ENCODE results near the gene TARDBP. TPM values are rescaled to one million over a fixed set of nuclear protein-coding genes. Genes with fewer than 3 reads are reported as not detected.
"Not testable (repeated sequence)": the region's sequence is repeated elsewhere in the genome, so short reads cannot be mapped to it uniquely, and the experiment has no call there.

Gene TARDBP
- total RNA-seq, 1 experiment from 2014 or later = 21.2 TPM

DNA sequence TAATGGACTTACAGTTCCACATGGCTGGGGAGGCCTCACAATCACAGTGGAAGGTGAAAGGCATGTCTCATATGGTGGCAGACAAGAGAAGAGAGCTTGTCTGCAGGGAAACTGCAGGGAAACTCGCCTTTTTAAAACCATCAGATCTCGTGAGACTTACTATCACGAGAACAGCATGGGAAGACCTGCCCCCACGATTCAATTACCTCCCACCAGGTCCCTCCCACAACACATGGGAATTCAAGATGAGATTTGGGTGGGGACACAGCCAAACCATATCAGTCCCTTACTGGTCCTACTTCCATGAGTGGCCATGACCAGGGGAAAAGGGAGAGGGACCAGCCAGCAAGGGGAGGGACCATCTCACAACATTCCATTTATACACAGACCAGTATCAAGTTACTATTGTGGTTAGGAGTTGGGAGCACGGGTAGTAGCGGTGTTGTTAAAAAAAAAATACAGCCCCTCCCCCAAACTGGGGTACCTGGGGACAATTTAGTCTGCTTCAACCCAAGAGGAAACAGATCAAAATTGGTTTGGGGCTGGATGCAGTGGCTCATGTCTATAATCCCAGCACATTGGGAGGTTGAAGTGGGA, 22.4 kb upstream of the TARDBP start:
- DNase-seq (ENCODE audit: low read depth); in situ Hi-C loops (cut with HindIII; ENCODE audit: low pct_unique_long_range_greater_than_20kb, low sequenced_read_pairs): not testable (repeated sequence)

DNA sequence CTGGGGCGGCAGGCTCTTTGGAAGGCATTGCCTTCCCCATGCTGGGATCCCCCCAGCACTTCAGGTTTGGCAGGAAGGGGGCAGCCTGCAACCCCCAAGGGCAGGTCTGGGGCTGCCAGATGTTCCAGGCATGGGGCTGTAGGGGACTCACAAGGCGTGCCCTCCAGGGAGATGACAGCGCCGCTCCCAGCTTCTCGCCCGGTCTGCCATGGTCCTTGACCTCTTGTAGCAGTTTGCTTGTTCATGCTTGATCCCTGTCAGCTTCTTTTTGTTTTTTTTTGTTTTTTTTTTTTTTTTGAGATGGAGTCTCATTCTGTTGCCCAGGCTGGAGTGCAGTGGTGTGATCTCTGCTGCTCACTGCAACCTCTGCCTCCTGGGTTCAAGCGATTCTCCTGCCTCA, 21.6 kb upstream of the TARDBP start:
- in situ Hi-C loops (cut with HindIII; ENCODE audit: low pct_unique_long_range_greater_than_20kb, low sequenced_read_pairs) = no loop called here

DNA sequence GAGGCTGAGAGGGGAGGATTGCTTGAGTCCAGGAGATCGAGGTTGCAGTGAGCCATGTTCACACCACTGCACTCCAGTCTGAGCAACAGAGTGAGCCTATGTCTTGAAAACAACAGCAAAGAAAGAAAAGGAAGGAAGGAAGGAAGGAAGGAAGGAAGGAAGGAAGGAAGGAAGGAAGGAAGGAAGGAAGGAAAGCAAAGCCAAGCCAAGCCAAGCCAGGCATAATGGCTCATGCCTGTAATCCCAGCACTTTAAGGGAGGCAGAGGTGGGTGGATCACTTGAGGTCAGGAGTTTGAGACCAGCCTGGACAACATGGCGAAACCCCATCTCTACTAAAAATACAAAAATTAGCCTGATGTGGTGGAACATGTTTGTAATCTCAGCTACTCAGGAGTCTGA, 20.4 kb upstream of the TARDBP start:
- in situ Hi-C loops (cut with HindIII; ENCODE audit: low pct_unique_long_range_greater_than_20kb, low sequenced_read_pairs); DNase-seq (ENCODE audit: low read depth): not testable (repeated sequence)

More for the DNA sequence above, 21.6 kb upstream of the TARDBP start:
- no peak for DNase-seq (ENCODE audit: low read depth)

DNA sequence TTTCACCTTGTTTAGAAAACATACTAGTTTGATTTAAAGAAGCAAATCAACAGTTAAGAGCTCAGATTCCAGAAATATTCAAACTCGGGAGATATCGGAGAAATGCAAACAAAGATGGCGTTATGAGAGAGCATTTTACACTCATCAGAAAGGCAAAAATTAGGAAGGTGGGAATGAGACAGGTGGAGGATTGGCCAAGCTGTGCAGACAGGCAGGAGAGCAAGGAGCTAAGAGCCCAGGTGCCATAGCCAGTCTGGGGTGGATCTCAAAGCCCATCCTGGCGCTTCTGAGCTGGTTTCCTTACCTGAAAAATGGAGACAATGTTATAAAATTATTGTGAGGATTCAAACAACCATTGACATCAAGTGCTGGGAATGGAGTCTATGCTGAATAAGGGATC, 19.6 kb upstream of the TARDBP start:
- in situ Hi-C loops (cut with HindIII; ENCODE audit: low pct_unique_long_range_greater_than_20kb, low sequenced_read_pairs) = no loop called here
- DNase-seq (ENCODE audit: low read depth) = no peak

DNA sequence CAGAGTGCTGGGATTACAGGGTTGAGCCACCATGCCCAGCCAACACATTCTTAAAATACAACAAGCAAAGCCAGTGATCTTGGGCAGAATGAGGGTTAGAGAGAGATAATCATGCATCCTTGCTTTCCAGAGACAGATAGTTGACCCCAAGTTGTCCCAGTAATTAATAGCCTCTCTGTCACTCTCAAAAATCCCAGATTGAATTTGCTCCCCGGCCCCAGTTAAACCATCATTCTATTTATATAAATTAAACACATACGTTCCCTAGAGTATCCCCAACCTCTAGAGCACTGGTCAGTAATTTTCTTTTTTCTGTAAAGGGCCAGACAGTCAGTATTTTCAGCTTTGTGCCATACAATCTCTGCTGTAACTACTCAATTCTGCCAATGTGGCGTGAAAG, 16.4 kb upstream of the TARDBP start:
- in situ Hi-C loops (cut with HindIII; ENCODE audit: low pct_unique_long_range_greater_than_20kb, low sequenced_read_pairs) = no loop called here
- no peak for DNase-seq (ENCODE audit: low read depth)

DNA sequence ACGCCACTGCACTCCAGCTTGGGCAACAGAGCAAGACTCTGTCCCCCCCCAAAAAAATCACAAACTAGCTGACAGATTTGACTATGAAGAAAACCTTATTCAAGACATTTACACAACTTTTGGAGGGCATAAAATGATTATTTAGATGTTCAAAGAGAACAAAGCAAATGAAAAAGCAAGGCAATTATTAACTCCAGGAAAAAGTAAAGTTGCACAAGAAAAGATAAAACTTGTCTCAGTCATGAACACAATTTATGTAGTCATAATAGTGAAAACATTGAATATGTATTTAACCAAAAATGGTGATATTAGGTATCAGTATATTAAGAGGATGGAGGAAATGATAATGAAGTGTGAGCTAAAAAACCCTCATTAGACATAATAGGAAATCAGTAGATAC, 11.9 kb upstream of the TARDBP start:
- DNase-seq (ENCODE audit: low read depth) = no peak
- in situ Hi-C loops (cut with HindIII; ENCODE audit: low pct_unique_long_range_greater_than_20kb, low sequenced_read_pairs) = no loop called here

DNA sequence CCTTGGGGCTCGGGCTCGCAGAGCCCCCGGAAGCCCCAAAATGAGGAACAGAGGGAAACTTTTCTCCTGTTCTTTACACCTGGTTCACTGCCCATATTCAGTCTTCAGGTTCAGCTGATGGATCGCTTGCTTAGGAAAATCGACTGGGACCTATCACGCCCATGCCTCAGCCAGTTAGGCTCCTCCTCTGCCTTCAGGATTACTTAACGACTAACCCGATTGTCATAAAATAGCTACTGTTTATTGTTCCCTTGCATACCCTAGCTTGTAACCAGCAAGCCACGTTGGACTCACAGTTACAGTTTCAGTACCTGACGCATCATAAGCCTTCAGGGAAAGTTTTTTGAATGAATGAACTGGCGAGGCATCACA, 692 bp downstream of the TARDBP start:
- in situ Hi-C loops (cut with HindIII; ENCODE audit: low pct_unique_long_range_greater_than_20kb, low sequenced_read_pairs) = no loop called here
- no peak for DNase-seq (ENCODE audit: low read depth)

DNA sequence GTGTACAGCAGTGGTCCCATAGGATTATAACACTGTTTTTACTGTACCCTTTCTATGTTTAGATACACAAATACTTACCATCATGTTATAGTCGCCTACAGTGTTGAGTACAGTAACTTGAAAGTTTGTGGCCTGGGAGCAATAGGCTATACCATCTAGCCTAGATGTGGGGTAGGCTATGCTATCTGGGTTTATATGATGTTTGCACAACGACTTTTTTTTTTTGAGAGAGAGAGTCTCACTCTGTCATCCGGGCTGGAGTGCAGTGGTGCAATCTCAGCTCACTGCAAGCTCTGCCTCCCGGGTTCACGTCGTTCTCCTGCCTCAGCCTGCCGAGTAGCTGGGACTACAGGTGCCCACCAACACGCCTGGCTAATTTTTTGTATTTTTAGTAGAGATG, 6.9 kb downstream of the TARDBP start:
- in situ Hi-C loops (cut with HindIII; ENCODE audit: low pct_unique_long_range_greater_than_20kb, low sequenced_read_pairs); DNase-seq (ENCODE audit: low read depth): not testable (repeated sequence)

DNA sequence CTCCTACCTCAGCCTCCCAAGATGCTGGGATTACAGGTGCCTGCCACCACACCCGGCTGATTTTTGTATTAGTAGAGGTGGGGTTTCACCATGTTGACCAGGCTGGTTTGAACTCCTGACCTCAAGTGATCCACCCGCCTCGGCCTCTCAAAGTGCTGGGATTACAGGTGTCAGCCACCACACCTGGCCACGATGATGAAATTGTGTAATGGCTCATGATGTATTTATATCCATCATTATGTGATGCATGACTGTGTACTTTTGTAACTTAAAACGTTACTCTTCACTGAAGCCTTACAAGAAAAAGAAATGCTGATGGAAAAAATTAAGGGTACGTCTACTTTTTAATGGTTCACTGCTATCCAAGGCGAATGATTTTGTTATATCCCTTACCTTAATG, 7.5 kb downstream of the TARDBP start:
- in situ Hi-C loops (cut with HindIII; ENCODE audit: low pct_unique_long_range_greater_than_20kb, low sequenced_read_pairs) = no loop called here
- DNase-seq (ENCODE audit: low read depth) = no peak

DNA sequence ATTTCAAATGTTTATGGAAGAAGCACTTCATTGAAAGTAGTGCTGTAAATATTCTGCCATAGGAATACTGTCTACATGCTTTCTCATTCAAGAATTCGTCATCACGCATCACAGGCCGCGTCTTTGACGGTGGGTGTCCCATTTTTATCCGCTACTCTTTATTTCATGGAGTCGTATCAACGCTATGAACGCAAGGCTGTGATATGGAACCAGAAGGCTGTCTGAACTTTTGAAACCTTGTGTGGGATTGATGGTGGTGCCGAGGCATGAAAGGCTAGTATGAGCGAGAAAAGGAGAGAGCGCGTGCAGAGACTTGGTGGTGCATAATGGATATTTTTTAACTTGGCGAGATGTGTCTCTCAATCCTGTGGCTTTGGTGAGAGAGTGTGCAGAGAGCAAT, 10.7 kb downstream of the TARDBP start:
- DNase-seq (ENCODE audit: low read depth) = no peak
- in situ Hi-C loops (cut with HindIII; ENCODE audit: low pct_unique_long_range_greater_than_20kb, low sequenced_read_pairs) = no loop called here

DNA sequence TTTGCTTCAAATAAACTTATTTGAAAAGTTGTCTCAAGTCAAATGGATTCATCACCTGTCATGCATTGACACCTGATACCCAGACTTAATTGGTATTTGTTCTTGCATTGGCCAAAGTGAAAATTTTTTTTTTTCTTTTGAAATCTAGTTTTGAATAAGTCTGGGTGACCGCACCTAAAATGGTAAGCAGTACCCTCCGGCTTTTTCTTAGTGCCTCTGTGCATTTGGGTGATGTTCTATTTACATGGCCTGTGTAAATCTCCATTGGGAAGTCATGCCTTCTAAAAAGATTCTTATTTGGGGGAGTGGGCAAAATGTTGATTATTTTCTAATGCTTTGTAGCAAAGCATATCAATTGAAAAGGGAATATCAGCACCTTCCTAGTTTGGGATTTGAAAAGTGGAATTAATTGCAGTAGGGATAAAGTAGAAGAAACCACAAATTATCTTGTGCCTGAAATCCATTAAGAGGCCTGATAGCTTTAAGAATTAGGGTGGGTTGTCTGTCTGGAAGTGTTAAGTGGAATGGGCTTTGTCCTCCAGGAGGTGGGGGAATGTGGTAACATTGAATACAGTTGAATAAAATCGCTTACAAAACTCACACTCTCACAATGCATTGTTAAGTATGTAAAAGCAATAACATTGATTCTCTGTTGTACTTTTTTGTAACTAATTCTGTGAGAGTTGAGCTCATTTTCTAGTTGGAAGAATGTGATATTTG, 11.9 kb downstream of the TARDBP start:
- no peak for DNase-seq (ENCODE audit: low read depth)
- in situ Hi-C loops (cut with HindIII; ENCODE audit: low pct_unique_long_range_greater_than_20kb, low sequenced_read_pairs) = no loop called here

DNA sequence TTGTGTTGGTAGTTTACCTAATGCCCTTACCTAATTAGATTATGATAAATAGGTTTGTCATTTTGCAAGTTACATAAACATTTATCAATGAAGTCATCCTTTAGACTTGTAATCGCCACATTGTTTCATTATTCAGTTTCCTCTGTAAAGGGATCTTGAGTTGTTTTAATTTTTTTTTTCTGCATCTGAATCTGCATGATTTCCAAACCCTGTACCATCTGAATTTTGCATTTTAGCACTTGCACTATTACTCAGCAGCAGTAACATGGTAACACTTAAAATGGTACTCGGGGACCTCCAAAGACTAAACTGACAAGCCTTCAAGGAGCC, 12.4 kb downstream of the TARDBP start:
- DNase-seq (ENCODE audit: low read depth) = no peak
- in situ Hi-C loops (cut with HindIII; ENCODE audit: low pct_unique_long_range_greater_than_20kb, low sequenced_read_pairs) = no loop called here

DNA sequence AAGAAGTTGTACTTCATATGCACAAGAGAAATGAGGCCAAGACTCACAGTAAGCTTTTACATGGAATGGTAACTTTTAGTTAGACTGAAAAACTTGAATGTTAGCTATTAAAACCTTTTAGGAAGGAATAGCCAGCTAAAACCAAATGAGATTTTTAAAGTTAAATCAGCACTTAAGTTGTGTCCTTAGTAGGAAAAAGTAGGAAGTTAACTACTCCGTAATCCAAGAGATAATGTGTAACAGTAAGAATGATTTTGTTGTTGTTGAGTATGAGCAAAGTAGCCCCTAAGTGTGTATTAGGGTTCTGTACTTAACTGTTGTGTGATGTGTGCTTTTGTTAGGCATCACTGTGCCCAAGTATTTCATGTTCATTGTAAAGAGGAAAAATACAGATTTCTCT, 13.2 kb downstream of the TARDBP start:
- in situ Hi-C loops (cut with HindIII; ENCODE audit: low pct_unique_long_range_greater_than_20kb, low sequenced_read_pairs) = no loop called here
- no peak for DNase-seq (ENCODE audit: low read depth)

DNA sequence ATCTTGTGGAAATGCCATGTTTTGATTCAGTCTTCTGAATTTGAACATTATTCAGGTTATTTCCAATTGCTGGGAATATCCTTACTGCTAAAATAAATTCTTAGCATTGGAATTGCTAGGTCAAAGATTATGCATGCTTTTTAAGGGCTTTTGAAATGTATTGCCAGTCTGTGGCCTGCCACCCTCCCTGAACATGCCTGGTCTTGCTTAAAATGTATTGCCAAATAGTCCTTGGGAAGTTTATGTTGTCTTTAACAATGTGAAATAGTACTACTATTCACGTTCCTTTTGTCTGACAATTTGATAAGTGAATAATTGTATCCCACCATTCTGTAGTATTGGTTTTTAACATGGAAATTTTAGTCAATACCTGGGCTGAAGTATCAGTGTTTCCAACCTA, 13.6 kb downstream of the TARDBP start:
- in situ Hi-C loops (cut with HindIII; ENCODE audit: low pct_unique_long_range_greater_than_20kb, low sequenced_read_pairs) = no loop called here
- no peak for DNase-seq (ENCODE audit: low read depth)

DNA sequence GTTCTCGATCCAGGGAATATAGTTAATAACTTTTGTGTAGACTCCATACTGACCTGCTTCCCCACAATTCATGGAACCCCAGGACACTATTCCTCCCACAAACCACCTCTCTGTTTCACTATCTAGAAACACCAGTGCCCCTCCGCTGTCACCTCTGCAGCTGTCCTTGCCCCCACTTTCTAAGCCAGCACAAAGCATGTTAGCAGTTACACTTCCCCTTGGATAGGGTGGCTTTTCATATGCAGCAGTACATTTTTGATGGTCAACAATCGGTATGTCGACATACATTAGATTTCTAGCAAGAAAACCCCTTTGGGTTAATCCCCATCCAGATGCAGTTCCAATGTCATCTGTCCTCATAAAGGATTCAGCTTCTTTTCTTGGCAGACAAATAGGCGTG, 14.4 kb downstream of the TARDBP start:
- in situ Hi-C loops (cut with HindIII; ENCODE audit: low pct_unique_long_range_greater_than_20kb, low sequenced_read_pairs) = no loop called here
- no peak for DNase-seq (ENCODE audit: low read depth)

DNA sequence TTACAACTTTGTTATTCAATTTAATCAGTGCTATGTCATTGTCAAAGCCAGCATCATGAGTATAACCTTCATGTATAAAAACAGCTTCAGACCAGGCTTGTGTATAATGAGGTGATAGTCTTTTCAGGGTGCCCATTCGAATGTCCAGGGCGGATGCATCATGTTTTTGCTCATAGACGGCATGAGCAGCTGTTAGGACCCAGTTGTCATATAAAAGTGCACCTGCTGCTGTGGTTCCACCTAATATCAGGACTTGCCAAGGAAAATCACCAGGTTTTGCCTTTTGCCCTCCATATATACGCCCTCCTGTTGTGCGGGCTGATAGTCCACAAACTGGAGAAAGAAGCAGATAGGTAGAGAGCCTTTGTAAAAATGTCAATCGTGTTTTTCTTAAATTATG, 14.9 kb downstream of the TARDBP start:
- in situ Hi-C loops (cut with HindIII; ENCODE audit: low pct_unique_long_range_greater_than_20kb, low sequenced_read_pairs) = no loop called here

DNA sequence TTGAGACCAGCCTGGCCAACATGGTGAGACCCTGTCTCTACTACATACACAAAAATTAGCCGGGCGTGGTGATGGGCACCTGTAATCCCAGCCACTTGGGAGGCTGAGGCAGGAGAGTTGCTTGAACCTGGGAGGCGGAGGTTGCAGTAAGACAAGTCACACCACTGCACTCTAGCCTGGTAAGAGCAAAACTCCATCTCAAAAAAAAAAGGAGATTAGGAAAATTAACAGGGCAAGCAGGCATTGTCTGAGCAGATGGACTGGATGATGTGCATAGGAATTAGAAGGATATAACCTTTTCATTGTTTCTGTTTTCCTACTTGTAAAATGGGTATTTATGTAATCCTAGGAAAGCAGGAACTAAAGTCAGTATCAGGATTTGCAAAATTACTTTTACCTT, 15.6 kb downstream of the TARDBP start:
- in situ Hi-C loops (cut with HindIII; ENCODE audit: low pct_unique_long_range_greater_than_20kb, low sequenced_read_pairs) = no loop called here
- DNase-seq (ENCODE audit: low read depth) = no peak

More for the DNA sequence above, 14.9 kb downstream of the TARDBP start:
- DNase-seq (ENCODE audit: low read depth) = no peak

DNA sequence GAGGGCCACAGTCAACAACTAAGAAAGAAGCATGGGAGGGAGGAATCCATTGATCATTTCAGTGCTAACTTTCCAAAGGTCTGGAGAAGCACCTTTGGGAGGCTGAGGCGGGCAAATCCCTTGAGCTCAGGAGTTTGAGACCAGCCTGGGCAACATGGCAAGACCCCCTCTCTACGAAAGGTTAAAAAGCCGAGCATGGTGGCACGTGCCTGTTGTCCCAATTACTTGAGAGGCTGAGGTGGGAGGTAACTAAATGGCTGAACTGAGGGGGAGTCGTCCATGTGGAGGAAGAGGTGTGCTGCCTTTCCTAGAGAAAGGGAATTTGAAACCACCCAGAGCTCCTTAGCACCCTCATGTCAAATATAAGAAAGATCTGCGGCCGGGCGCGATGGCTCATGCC, 18.4 kb downstream of the TARDBP start:
- DNase-seq (ENCODE audit: low read depth) = no peak
- in situ Hi-C loops (cut with HindIII; ENCODE audit: low pct_unique_long_range_greater_than_20kb, low sequenced_read_pairs) = no loop called here

DNA sequence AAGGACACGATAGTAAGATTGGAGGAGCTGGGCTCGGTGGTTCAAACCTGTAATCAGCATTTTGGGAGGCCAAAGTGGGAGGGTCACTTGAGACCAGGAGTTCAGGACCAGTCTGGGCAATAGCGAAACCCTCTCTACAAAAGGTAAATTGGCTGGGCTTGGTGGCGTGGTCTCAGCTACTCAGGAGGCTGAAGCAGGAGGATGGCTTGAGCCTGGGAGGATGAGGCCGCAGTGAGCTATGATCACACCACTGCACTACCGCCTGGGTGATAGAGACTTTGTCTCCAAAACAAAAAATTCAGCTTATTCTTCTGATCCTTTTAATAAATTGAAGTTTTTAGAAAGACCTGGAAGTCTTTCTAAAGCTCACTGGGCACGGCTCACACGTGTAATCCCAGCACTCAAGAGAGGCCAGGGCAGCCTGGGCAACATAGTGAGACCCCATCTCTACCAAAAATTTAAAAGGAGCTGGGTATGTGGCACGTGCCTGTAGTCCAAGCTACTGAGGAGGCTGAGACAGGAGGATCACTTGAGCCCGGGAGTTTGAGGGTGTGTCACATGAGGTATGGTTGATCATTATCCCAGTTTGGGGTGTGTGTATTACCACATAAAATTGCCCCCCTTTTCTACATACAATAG, 19.3 kb downstream of the TARDBP start:
- in situ Hi-C loops (cut with HindIII; ENCODE audit: low pct_unique_long_range_greater_than_20kb, low sequenced_read_pairs) = no loop called here
- DNase-seq (ENCODE audit: low read depth) = no peak

Data from Caki2 (cell line).